Skeletal muscle tissue (tissue), 4 donors: ENCODE results near the gene TMPRSS11A. TPM values are rescaled to one million over a fixed set of nuclear protein-coding genes. Genes with fewer than 3 reads are reported as not detected.

Source experiments
- H3K27ac ChIP-seq: one replicate; pipeline ENCODE4 v1.7.0; 2013; ENCODE audit warnings: mild to moderate bottlenecking, low read depth, low read length, inconsistent platforms
- H3K27me3 ChIP-seq, 3 donors: one replicate each; pipeline ENCODE4 v1.7.0; 2013; ENCODE audit warnings: low read length in 3 of 3; ENCODE audit not compliant: control insufficient read depth in 3 of 3, insufficient read depth in 3 of 3
- H3K36me3 ChIP-seq, 3 donors: one replicate each; pipeline ENCODE4 v1.7.0; 2013; ENCODE audit warnings: low read length in 3 of 3; ENCODE audit not compliant: control insufficient read depth in 3 of 3, insufficient read depth in 3 of 3
- H3K4me1 ChIP-seq, 3 donors: one replicate each; pipeline ENCODE4 v1.7.0; 2013; ENCODE audit warnings: low read length in 3 of 3, mild to moderate bottlenecking in 3 of 3; ENCODE audit not compliant: control insufficient read depth in 3 of 3, insufficient read depth in 3 of 3
- H3K4me3 ChIP-seq, 3 donors: one replicate each; pipeline ENCODE4 v1.7.0; 2013; ENCODE audit warnings: low read length in 3 of 3
- H3K9ac ChIP-seq, 3 donors: one replicate each; pipeline ENCODE4 v1.7.0; 2013; ENCODE audit warnings: low read length in 3 of 3, mild to moderate bottlenecking in 3 of 3, moderate library complexity in 2 of 3, low read depth in 1 of 3
- H3K9me3 ChIP-seq, 3 donors: one replicate each; pipeline ENCODE4 v1.7.0; 2013; ENCODE audit warnings: low read length in 3 of 3; ENCODE audit not compliant: control insufficient read depth in 3 of 3
- total RNA-seq: library from RNA; depleted of rRNA; stranded (reverse); fragments of >200 nt; gene quantifications from one replicate; pipeline ENCODE4 v1.2.3, GENCODE V29; 2014
- donor health status: Osteomylitis.

TMPRSS11A gene
- total RNA-seq, 1 donor from 2014 or later = not detected

DNA sequence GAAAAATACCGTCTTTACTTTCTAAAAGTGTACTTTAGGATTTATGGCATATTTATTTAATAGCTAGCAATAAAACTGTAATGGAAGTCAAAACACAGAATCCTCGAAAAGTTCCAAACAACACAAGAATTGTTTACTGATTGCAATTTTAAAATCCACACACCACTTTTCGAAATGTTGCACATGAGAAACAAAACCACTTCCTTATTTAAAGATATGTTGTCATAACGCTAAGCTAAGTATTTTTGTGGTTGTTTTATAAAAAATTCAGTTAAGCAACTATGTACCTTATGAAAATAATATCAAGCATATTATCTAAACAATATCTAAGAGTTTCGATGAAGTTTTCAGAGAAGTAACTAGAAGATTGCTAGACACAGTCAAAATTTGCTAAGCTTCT is 79.8 kb downstream of the TMPRSS11A start:
- H3K27ac ChIP-seq = no peak overlapping the region
- no peak overlapping the region for H3K9ac ChIP-seq
- H3K36me3 ChIP-seq = no peaks in the 10 kb centered on the region
- H3K9me3 ChIP-seq = no peaks in the 10 kb centered on the region
- no peaks in the 10 kb centered on the region for H3K27me3 ChIP-seq
- H3K4me3 ChIP-seq = no peak overlapping the region
- no peaks in the 10 kb centered on the region for H3K4me1 ChIP-seq

DNA sequence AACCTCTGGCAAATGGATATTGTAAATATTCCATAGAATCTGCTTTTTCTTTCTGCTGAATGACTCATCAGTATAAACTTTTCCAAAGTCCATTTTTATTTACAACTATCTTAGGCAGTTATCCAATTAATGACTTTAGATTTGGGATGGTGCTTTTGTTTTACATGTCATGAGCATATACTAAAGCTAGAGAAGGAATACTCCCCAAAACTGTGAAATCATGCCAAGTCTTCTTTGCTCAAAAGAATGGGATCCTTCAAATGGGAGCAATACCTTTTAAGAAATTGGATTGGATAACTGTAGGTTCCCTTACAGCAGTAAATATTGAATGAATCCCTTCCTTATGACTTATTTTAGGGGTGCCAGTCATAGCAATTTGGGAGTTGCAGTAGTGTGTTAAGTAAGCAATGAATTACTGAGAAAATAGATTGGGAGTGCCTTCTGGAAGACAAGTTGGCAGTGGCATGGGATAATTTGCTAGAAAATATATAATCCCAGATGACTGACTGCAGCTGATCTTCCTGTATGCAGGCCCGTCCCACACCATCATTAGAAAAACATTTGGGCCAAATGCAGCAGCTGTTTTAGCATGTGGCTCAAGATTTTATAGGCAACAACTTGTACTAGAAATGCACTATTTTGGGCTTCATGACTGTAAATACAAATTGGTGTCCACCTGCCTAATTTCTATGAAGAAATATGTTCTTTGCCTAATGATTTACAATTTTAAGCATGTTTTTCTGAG is 82.3 kb downstream of the TMPRSS11A start:
- H3K27ac ChIP-seq = no peak overlapping the region
- no peaks in the 10 kb centered on the region for H3K27me3 ChIP-seq
- H3K4me1 ChIP-seq = no peaks in the 10 kb centered on the region
- H3K9ac ChIP-seq = no peak overlapping the region
- H3K9me3 ChIP-seq = no peaks in the 10 kb centered on the region
- H3K36me3 ChIP-seq = no peaks in the 10 kb centered on the region
- H3K4me3 ChIP-seq = no peak overlapping the region

DNA sequence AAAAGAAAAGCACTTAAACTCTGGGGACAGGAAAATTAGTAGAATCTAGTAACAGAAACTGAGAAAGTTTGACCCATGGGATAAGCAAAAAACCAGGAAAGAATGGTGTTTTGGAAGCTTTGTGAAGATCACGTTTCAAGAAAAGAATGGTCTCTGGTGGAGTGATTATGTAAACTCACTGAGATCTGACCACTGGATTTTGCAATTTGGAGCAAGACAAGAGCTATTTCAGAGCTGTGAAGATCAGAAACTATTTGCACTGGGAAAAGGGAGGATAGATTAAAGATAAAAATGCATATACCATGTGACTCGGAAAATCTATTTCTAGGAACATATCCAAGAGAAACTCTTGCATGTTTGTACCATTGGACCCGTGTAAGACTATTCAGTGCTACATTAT is 83.8 kb downstream of the TMPRSS11A start:
- no peaks in the 10 kb centered on the region for H3K27me3 ChIP-seq
- H3K36me3 ChIP-seq = no peaks in the 10 kb centered on the region

DNA sequence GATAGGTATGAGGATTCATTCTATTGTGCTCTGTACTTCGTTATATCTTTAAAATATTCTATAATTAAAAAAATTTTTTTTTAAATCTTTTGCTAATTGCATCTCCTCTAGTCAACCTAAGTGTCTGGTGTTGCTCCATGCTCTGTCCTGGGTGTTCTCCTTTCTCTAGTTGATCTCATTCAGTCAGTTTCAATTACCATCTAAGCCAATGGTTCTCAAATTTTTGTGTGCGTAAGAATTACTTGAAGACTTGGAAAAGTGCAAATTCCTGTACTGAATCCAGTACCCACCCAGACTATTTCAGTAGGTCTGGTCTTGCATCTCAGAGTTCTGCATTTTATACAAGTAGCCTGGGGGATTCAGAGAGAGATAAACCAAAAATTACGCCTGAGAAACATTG is 86.2 kb downstream of the TMPRSS11A start:
- Histone ChIP-seq H3K9me3 (no peaks in the 10 kb centered on the region), H3K36me3 (no peaks in the 10 kb centered on the region)

More for the DNA sequence above, 83.8 kb downstream of the TMPRSS11A start:
- Histone ChIP-seq H3K9ac (no peak overlapping the region), H3K4me3 (no peak overlapping the region), H3K27ac (no peak overlapping the region), H3K9me3 (no peaks in the 10 kb centered on the region), H3K4me1 (no peaks in the 10 kb centered on the region)

DNA sequence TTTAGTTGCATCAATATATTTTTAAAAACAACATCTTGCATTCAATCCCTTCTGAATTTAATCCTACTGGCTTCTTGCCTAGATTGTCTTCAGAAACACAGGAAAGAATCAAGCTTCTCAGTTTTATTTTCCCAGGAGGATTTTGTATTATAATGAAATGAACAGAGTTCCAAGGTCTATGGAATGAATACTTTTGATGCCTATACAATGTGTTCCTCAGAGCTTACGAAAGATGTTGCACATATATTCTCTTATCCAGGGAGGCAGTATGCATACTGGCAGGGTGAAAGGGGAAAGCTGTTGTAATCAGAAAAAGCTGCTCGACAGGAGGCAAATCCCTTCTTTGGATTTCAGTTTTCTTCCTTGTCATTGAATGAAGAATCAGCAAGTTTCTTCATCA is 88.3 kb downstream of the TMPRSS11A start:
- no peak overlapping the region for H3K27ac ChIP-seq
- H3K4me3 ChIP-seq = no peak overlapping the region
- no peaks in the 10 kb centered on the region for H3K36me3 ChIP-seq
- no peak overlapping the region for H3K9ac ChIP-seq
- H3K27me3 ChIP-seq = no peaks in the 10 kb centered on the region
- no peaks in the 10 kb centered on the region for H3K9me3 ChIP-seq
- H3K4me1 ChIP-seq = no peaks in the 10 kb centered on the region

More for the DNA sequence above, 86.2 kb downstream of the TMPRSS11A start:
- Histone ChIP-seq H3K27me3 (no peaks in the 10 kb centered on the region), H3K4me3 (no peak overlapping the region), H3K27ac (no peak overlapping the region), H3K9ac (no peak overlapping the region), H3K4me1 (no peaks in the 10 kb centered on the region)

DNA sequence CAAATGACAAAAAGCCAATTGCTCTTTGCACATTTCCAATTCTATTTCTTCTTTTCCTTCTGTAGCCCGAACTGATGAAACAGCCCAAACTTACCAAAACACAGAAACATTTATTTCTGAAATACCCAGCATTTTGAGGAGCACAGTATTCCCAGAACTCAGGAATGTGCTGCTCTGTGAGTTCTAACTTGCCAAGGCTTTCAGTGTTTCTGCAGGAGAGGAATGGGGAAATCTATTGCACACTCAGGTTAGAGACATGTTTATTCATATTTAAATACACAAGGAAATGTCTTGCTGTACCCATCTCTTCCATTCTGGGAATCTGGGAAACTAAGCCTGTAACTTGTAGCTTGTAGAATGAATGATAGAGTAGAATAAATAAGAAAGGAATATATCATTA is 90.2 kb downstream of the TMPRSS11A start:
- no peaks in the 10 kb centered on the region for H3K27me3 ChIP-seq
- H3K36me3 ChIP-seq = no peaks in the 10 kb centered on the region
- no peak overlapping the region for H3K9ac ChIP-seq
- H3K4me1 ChIP-seq = no peaks in the 10 kb centered on the region
- H3K4me3 ChIP-seq = no peak overlapping the region
- H3K27ac ChIP-seq = no peak overlapping the region
- no peaks in the 10 kb centered on the region for H3K9me3 ChIP-seq

DNA sequence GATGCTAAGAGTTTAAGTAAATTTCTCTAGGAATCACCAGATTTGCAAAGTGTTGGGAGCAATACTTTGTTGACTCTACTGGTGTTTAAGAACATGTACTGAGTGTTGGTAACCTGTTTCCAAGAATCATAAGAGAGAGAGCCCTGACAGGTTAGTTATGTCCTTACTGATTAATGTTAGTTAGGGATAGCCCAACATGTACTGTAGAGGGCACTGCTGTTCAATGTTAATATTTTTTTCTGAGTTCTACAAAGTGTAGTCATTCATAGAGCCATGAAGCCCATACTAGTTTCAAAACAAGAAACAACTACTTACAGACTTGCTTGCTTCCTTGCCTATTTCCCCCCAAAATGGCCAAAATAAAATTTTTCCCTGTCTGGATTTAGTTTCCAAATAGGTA is 91.4 kb downstream of the TMPRSS11A start:
- Histone ChIP-seq H3K27me3 (no peaks in the 10 kb centered on the region), H3K9ac (no peak overlapping the region), H3K4me1 (no peaks in the 10 kb centered on the region), H3K4me3 (no peak overlapping the region), H3K27ac (no peak overlapping the region), H3K36me3 (no peaks in the 10 kb centered on the region), H3K9me3 (no peaks in the 10 kb centered on the region)

DNA sequence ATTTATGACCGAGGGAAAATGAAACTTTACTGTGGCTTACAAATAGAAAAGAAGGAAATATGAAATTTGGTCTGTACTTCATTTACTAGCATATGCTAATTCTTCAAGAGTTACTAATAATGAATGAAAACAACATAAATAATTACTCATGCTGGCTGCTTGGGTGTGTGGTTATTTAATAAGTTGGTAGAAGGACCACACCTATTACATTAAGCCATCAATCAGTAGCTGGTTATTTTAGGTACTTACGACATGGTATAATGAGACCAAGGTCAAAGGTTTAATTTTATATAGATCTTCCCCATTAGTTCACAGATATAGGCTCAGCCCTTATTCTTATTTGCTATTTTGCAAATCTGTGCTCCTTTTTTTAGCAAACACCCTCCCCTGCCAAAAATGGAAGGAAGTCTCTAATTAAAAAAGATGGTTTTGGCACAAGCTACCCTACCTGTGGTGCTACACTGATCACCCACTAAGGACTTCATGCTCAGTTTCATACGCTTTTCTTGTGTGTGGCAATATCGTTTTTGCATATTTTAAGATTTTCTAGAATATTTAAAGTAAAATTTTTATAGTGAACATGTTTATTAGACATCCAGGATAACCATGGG is 93.6 kb downstream of the TMPRSS11A start:
- Histone ChIP-seq H3K4me1 (no peaks in the 10 kb centered on the region), H3K9me3 (no peaks in the 10 kb centered on the region), H3K27ac (no peak overlapping the region), H3K4me3 (no peak overlapping the region), H3K36me3 (no peaks in the 10 kb centered on the region), H3K9ac (no peak overlapping the region), H3K27me3 (no peaks in the 10 kb centered on the region)

DNA sequence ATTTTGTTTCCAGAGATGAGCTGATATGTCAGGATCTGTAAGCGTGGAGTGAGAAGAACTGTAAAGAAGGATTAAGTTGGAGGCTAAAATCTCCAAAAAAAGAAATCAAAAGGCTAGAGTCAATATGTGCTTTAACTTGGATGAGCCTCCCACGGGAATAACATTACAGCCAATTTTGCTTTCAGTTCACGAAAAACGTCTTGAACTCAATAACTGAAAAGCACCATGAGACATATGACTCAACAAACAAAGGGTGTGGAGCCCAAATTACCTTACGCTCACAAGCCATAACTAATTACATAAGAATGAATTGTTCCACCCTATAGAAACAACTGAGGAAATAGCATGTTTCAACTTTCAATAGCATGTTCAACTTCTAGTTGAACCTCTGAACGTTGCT is 101.8 kb downstream of the TMPRSS11A start:
- Histone ChIP-seq H3K4me3 (no peak overlapping the region), H3K4me1 (no peaks in the 10 kb centered on the region), H3K36me3 (no peaks in the 10 kb centered on the region), H3K27me3 (no peaks in the 10 kb centered on the region), H3K27ac (no peak overlapping the region), H3K9ac (no peak overlapping the region), H3K9me3 (no peaks in the 10 kb centered on the region)
